GM12872 (cell line): Measurements from ENCODE around the gene NFKBIZ.

Source experiments
- CTCF ChIP-seq: IDR thresholded peaks from 3 replicates; pipeline ENCODE4 v1.5.1; 2011; ENCODE audit warnings: low read depth, mild to moderate bottlenecking, low read length, moderate library complexity; ENCODE audit not compliant: insufficient read depth

The NFKBIZ gene

GRCh38 chr3:101828276-101828675, 21.0 kb upstream of the NFKBIZ start:
- no peak for TF ChIP-seq CTCF

DNA sequence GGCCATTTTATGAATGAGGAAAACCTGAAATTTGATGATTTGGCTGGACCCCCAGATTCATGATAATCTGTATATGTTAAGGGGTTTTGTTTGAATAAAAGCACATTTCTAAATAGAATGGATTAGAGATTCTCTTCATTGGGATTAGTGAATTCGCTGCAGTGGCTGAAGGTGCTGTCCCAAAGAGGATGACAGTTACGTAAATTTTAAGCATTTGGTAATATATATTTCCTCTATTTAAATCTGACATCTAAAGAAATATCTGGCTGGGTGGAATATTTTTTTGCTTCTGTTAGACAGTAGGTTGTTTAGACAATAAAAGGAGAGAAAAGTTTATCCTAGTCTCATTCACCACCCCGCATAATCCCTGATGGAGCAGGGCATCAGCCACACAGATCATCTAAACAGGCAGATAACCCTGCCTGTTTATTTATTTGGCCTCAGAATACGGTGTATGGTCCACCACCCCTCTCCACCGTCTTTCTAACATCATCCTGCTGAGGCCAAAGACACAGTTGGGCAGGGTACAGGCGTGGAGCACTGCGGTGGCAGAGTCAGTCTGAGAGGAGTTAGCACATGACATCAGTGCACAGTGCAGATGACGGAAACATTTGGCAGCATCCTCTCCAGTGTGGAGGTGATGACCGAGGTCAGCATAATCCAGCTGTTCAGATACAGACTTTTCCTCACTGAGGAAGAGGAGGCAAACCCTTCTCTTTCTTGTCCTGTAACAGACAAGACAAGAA, 20.4 kb upstream of the NFKBIZ start:
- no peak for TF ChIP-seq CTCF

GRCh38 chr3:101829437-101829830, 19.9 kb upstream of the NFKBIZ start:
- TF ChIP-seq CTCF = no peak

DNA sequence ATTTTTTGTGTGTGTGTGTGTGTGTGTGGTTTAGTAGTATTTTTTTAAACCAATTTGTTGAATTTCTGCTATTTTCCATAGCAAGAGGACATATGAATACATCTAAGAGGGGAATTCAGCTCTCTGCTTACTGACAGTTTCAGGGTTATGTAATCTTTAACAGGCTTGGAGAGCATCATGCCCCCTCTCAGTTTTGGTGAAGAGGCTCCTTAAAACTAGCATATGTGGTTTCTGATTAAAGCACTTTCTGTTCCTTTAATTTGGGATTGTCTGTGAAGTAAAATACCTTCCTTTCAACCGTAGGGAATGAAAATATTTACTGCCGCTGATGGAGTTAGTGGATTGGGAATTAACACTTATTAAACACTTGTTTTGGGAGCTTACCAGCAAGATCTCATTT, 19.4 kb upstream of the NFKBIZ start:
- TF ChIP-seq CTCF = no peak

GRCh38 chr3:101833446-101833974, 15.8 kb upstream of the NFKBIZ start:
- TF ChIP-seq CTCF = no peak

GRCh38 chr3:101835676-101836075, 13.6 kb upstream of the NFKBIZ start:
- no peak for TF ChIP-seq CTCF

GRCh38 chr3:101836160-101836559, 13.2 kb upstream of the NFKBIZ start:
- TF ChIP-seq CTCF = no peak
